ENCODE data around the gene PSMB5.

The PSMB5 gene

DNA sequence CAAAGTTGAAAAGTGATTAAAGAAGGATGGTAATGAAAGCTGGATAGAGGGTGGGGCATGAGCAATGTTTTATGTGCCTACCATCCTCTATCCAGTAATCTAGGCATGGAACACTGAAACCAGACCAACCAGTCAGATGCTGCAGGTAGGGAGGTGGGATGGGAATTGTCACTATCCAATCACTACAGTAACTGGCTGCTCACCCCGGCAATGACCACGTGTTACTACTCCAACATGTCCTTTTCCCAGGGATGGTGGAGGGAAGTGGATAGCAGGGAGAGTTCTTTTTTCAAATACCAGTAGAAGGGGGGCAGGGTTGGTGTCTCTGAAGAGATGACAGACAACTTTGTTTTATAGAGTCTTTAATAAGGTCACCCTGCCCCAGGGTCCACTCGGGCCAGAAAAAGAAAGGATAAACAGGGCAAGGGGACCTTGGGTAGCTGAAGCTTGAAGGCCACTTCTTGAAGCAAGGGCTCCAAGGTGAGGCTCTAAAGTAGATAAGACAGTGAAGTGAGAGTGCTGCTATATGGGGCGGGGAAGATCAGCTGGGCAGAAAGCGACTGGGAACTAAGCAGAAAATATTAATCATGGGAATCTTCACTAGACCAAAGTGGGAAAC, 37.3 kb upstream of the PSMB5 start:
- Histone ChIP-seq H3K4me2 (peak overlapping the region; percentile 89 to 98 (median 95)), H3K27me3 (no peaks in the 10 kb centered on the region), H4K20me1 (peaks cover 24 to 53% (median 33%) of the 10 kb centered on the region in 11 experiments), H3K4me1 (peaks cover 33 to 58% (median 43%) of the 10 kb centered on the region in 10 experiments), H3K9me3 (replicated peaks in 1 of 11) (no peaks in the 10 kb centered on the region), H3K27ac (peak overlapping the region; percentile 21 to 96 (median 91); a peak in 19 of 22 replicates), H3K9ac (peak overlapping the region; percentile 87 to 96 (median 92)), H3K4me3 (peak overlapping the region; percentile 75 to 96 (median 84)), H3K36me3 (peaks cover 64 to 80% (median 73%) of the 10 kb centered on the region in 11 experiments)
- no peak for TF ChIP-seq Cebpa-rat (IDR thresholded peaks at IDR 0.05)

DNA sequence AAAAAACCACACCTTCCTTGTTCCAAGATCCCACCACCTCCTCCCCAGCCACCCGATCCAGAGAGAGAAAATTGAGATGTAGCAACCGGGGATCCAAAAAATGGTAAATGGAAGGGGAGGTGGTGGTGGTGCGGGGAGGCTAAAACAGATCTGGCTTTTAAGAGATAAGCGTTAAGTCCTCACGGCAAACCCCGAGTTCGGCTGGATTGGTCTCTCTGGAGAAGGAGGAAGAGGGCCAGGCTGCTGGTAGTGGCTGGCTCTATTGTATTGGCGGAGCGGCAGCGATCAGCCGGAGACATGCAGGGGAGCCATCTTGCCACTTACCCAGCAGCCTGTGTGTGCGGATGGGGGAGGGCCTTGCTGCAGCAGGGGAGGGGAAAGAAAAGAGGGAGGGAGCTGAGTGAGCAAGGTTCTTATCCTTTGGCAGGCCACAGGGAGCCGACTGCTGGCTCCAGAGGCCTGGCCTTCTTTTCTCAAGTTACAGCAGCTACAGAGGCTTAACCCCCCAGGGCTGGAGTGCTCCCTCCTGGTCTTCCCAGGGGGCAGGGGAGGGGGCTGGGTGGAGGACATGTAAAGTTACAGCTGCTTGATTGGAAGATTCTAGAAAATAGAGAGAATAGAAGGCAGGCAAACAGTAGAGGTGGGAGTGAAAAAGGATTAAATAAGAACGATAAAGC, 36.7 kb upstream of the PSMB5 start:
- Histone ChIP-seq H3K9ac (peak overlapping the region; percentile 87 to 96 (median 92)), H3K27me3 (no peaks in the 10 kb centered on the region), H3K27ac (peak overlapping the region; percentile 78 to 96 (median 91)), H3K9me3 (replicated peaks in 1 of 11) (no peaks in the 10 kb centered on the region), H3K4me1 (peaks cover 33 to 57% (median 46%) of the 10 kb centered on the region in 10 experiments), H3K4me2 (peak overlapping the region; percentile 89 to 98 (median 95)), H3K4me3 (peak overlapping the region; percentile 75 to 96 (median 84)), H4K20me1 (peaks cover 28 to 53% (median 40%) of the 10 kb centered on the region in 11 experiments), H3K36me3 (peaks cover 64 to 80% (median 73%) of the 10 kb centered on the region in 11 experiments)
- TF ChIP-seq Cebpa-rat (IDR thresholded peaks at IDR 0.05), result no peak

- H3K9ac ChIP-seq, result peak overlapping the region; percentile 87 to 96 (median 92)
- H3K36me3 ChIP-seq, result peaks cover 64 to 80% (median 73%) of the 10 kb centered on the region in 11 experiments
- TF ChIP-seq Cebpa-rat (IDR thresholded peaks at IDR 0.05), result no peak
- H4K20me1 ChIP-seq, result peaks cover 34 to 54% (median 44%) of the 10 kb centered on the region in 11 experiments
- H3K9me3 ChIP-seq (replicated peaks in 1 of 11), result no peaks in the 10 kb centered on the region
- H3K27ac ChIP-seq, result peak overlapping the region; percentile 78 to 96 (median 91)
- H3K4me2 ChIP-seq, result peak overlapping the region; percentile 89 to 98 (median 95)
- H3K27me3 ChIP-seq, result no peaks in the 10 kb centered on the region
- H3K4me3 ChIP-seq, result peak overlapping the region; percentile 75 to 96 (median 84)
- peaks cover 33 to 60% (median 48%) of the 10 kb centered on the region in 10 experiments for H3K4me1 ChIP-seq
Measured at GRCh38 chr14:23070262-23071129, 35.8 kb upstream of the PSMB5 start.

GRCh38 chr14:23069413-23069806, 34.7 kb upstream of the PSMB5 start:
- Histone ChIP-seq H3K27ac (peak overlapping the region in 7 of 11 experiments; percentile 17 to 40 (median 23); a peak in 6 of 22 replicates), H3K4me3 (peak overlapping the region in 4 of 10 experiments; percentile 2 to 92 (median 52); a peak in 6 of 20 replicates), H3K4me2 (peak overlapping the region; percentile 72 to 97 (median 93); a peak in 20 of 22 replicates), H3K4me1 (peaks cover 33 to 60% (median 48%) of the 10 kb centered on the region in 10 experiments), H3K9ac (peak overlapping the region in 10 of 11 experiments; percentile 32 to 63 (median 54); a peak in 16 of 22 replicates), H3K27me3 (no peaks in the 10 kb centered on the region), H3K9me3 (replicated peaks in 1 of 11) (no peaks in the 10 kb centered on the region), H3K36me3 (peaks cover 64 to 80% (median 73%) of the 10 kb centered on the region in 11 experiments), H4K20me1 (peaks cover 44 to 63% (median 53%) of the 10 kb centered on the region in 11 experiments)
- TF ChIP-seq Cebpa-rat (IDR thresholded peaks at IDR 0.05), result no peak

- H3K27me3 ChIP-seq, result no peaks in the 10 kb centered on the region
- peak overlapping the region in 4 of 10 experiments; percentile 17 to 42 (median 28); a peak in 5 of 20 replicates for H3K4me3 ChIP-seq
- no peaks in the 10 kb centered on the region for H3K9me3 ChIP-seq (replicated peaks in 1 of 11)
- no peak for TF ChIP-seq Cebpa-rat (IDR thresholded peaks at IDR 0.05)
- peak overlapping the region in 10 of 11 experiments; percentile 21 to 62 (median 50); a peak in 14 of 22 replicates for H3K9ac ChIP-seq
- peak overlapping the region; percentile 72 to 97 (median 93); a peak in 21 of 22 replicates for H3K4me2 ChIP-seq
- H3K4me1 ChIP-seq, result peaks cover 33 to 60% (median 48%) of the 10 kb centered on the region in 10 experiments
- peaks cover 64 to 80% (median 73%) of the 10 kb centered on the region in 11 experiments for H3K36me3 ChIP-seq
- peaks cover 50 to 68% (median 59%) of the 10 kb centered on the region in 11 experiments for H4K20me1 ChIP-seq
- peak overlapping the region in 4 of 11 experiments; percentile 11 to 23 (median 18); a peak in 3 of 22 replicates for H3K27ac ChIP-seq
Measured at GRCh38 chr14:23068789-23069412, 34.2 kb upstream of the PSMB5 start.

- H3K4me1 ChIP-seq, result peaks cover 33 to 58% (median 46%) of the 10 kb centered on the region in 10 experiments
- no peak for TF ChIP-seq Cebpa-rat (IDR thresholded peaks at IDR 0.05)
- peak overlapping the region in 10 of 11 experiments; percentile 21 to 52 (median 46); a peak in 17 of 22 replicates for H3K9ac ChIP-seq
- no peaks in the 10 kb centered on the region for H3K9me3 ChIP-seq (replicated peaks in 1 of 11)
- peak overlapping the region; percentile 32 to 97 (median 89); a peak in 20 of 22 replicates for H3K4me2 ChIP-seq
- peak overlapping the region in 4 of 10 experiments; percentile 17 to 42 (median 28); a peak in 5 of 20 replicates for H3K4me3 ChIP-seq
- peaks cover 64 to 80% (median 73%) of the 10 kb centered on the region in 11 experiments for H3K36me3 ChIP-seq
- peaks cover 57 to 76% (median 65%) of the 10 kb centered on the region in 11 experiments for H4K20me1 ChIP-seq
- H3K27me3 ChIP-seq, result no peaks in the 10 kb centered on the region
- H3K27ac ChIP-seq, result 0 out of 22 replicates have a peak overlapping the region, but pooled peaks of 1 of the 11 experiments have one; percentile 11
Measured at GRCh38 chr14:23067847-23068788, 33.4 kb upstream of the PSMB5 start.

Measured in BLaER1 treated with 17β-estradiol and CSF1 and Interleukin-3, amounts not matched to agents 10 nM and 100 nM (cell line).